GM23338 (cell line): Measurements from ENCODE around the gene SLC4A5.

ENCODE experiments used
- CREB1 ChIP-seq: fragments of 250-450 bp; sonication (Bioruptor Pico); IDR thresholded peaks from 2 replicates; pipeline ENCODE4 v1.5.0; 2020; ENCODE audit warnings: low read depth, mild to moderate bottlenecking, moderate library complexity
- CTCF ChIP-seq, 2 experiments: fragments of 200-600 bp in 1 of 2; sonication (generic) in 1 of 2; conservative IDR thresholded peaks; 2 replicates each; pipeline versions ENCODE4 v1.5.1 to v1.6.1; 2016 to 2017; ENCODE audit warnings: antibody characterized with exemption in 2 of 2, low read depth in 2 of 2, mild to moderate bottlenecking in 2 of 2, moderate library complexity in 1 of 2
- ETS1 ChIP-seq: IDR thresholded peaks from 2 replicates; pipeline ENCODE4 v1.6.1; 2016; ENCODE audit warnings: antibody characterized with exemption
- EZH2 ChIP-seq: fragments of 200-600 bp; sonication (generic); IDR thresholded peaks from one replicate; pipeline ENCODE4 v1.8.0; 2017; ENCODE audit warnings: antibody characterized with exemption, mild to moderate bottlenecking, low read depth; ENCODE audit not compliant: unreplicated experiment
- EZH2phosphoT487 ChIP-seq: fragments of 200-600 bp; sonication (generic); IDR thresholded peaks from one replicate; pipeline ENCODE4 v1.8.1; 2018; ENCODE audit warnings: antibody characterized with exemption; ENCODE audit not compliant: unreplicated experiment
- JUNB ChIP-seq: IDR thresholded peaks from one replicate; pipeline ENCODE4 v1.6.1; 2016; ENCODE audit warnings: antibody characterized with exemption; ENCODE audit not compliant: unreplicated experiment
- NANOG ChIP-seq: IDR thresholded peaks from 2 replicates; pipeline ENCODE4 v1.6.1; 2016; ENCODE audit warnings: antibody characterized with exemption, borderline replicate concordance
- POLR2AphosphoS5 ChIP-seq: IDR thresholded peaks from 2 replicates; pipeline ENCODE4 v1.6.1; 2016; ENCODE audit warnings: antibody characterized with exemption, low read depth
- REST ChIP-seq: IDR thresholded peaks from one replicate; pipeline ENCODE4 v1.6.1; 2018; ENCODE audit warnings: antibody characterized with exemption; ENCODE audit not compliant: unreplicated experiment
- STAT1 ChIP-seq: IDR thresholded peaks from one replicate; pipeline ENCODE4 v1.6.1; 2016; ENCODE audit warnings: antibody characterized with exemption; ENCODE audit not compliant: unreplicated experiment
- ZNF331 ChIP-seq: fragments of 250-450 bp; sonication (Bioruptor Pico); IDR thresholded peaks from 2 replicates; pipeline ENCODE4 v1.5.0; 2020; ENCODE audit warnings: low read depth, mild to moderate bottlenecking, moderate library complexity

GRCh38 chr2:74302865-74303264 lies 40.4 kb downstream of the SLC4A5 start:
- TF ChIP-seq CTCF (conservative IDR thresholded peaks at IDR 0.05; ENCODE audit: low read depth in 2 of 2) (no peak), REST (no peak), CREB1 (CRISPR knock-in tag) (no peak), POLR2AphosphoS5 (no peak), EZH2 (no peak), STAT1 (no peak), JUNB (no peak), EZH2phosphoT487 (no peak), ETS1 (no peak), NANOG (no peak), ZNF331 (no peak)
